Epithelial cell of prostate (primary cell): ENCODE measurements around the gene SEMA4C.
A peak's percentile ranks its signal among the peaks of the same experiment; 100 is the strongest.

Source experiments
- DNase-seq: peaks from one replicate; pipeline ENCODE4 v3.0.0-alpha.2; 2011; ENCODE audit warnings: low read depth, low spot score
- H3K27ac ChIP-seq: fragments of 450-650 bp; 2 replicates; pipeline ENCODE4 v1.5.1; 2017; ENCODE audit warnings: mild to moderate bottlenecking

SEMA4C gene

DNA sequence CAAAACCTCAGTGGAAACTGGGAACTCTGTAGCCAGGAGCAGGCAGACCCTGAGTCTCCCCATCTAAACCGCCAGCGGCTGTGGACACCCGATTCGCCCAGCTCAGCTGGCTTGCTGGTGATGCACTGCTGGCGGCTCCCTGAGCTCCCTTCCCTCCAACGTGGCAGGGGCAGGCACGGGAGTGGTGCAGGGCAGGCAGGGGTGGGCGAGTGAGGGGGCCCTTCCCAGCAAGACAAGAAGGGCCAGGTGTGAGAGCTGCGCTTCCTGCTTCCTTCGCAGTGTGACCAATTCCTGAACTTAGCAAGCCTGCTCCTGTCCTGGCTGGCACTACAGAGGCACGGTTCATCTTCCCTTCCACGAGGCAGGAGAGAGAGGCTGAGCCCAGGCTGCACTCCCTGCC lies 12.3 kb upstream of the SEMA4C start:
- H3K27ac ChIP-seq = peak overlapping the region; percentile 37
- no peak for DNase-seq

DNA sequence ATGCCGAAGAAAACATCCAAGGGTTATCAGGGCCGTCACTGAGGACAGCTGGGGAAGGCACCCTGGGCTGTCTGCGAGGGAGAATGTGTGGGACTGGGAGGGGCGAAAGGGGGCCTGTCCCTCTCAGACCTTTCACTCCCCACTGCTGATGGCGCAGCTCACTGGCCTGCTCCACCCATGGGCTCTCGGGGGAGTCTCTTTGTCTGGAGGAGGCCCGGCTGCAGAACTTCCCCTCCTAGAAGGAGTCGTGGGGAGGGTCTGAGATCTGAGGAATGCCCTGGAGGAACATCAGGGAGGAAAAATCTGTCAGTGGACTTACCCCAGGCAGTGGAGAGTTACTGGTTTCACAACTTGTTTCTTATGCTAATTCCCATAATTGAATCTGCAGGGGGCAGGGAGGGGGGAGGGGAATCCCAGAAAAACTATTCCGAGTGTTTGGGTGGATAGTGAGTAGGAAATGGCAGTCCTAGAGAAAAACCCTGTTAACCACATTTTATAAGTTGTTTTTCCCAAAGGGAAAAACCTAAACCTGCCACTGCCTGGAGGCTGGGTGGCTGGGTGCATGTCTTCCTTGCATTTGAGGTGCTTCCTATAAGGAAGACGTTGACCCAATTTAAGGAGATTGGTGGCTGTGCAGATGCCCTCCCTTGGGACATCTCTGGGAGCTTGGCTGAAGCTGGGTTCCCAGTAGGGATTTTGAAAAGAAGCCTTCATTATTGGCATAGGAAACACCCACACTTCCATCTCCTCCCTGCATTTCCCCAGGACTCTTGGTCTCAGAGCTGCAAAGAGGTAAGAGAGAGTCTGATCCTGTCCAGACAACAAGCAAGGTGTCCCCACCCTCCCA lies 11.7 kb upstream of the SEMA4C start:
- no peak overlapping the region for H3K27ac ChIP-seq
- DNase-seq = no peak

DNA sequence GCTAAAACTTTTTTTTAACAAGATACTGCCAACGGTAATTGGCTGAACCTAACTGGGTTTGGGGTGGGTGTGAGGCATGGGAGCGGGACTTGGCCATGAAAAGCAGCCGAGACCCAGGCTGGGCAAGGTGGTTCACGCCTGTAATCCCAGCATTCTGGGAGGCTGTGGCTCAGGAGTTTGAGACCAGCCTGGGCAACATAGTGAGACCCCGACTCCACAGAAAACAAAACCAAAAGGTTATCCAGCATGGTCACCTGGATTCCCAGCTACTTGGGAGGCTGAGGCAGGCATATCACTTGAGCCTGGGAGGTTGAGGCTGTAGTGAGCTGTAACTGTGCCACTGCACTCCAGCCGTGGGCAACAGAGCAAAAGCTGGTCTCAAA lies 11.0 kb upstream of the SEMA4C start:
- no peak overlapping the region for H3K27ac ChIP-seq
- no peak for DNase-seq

DNA sequence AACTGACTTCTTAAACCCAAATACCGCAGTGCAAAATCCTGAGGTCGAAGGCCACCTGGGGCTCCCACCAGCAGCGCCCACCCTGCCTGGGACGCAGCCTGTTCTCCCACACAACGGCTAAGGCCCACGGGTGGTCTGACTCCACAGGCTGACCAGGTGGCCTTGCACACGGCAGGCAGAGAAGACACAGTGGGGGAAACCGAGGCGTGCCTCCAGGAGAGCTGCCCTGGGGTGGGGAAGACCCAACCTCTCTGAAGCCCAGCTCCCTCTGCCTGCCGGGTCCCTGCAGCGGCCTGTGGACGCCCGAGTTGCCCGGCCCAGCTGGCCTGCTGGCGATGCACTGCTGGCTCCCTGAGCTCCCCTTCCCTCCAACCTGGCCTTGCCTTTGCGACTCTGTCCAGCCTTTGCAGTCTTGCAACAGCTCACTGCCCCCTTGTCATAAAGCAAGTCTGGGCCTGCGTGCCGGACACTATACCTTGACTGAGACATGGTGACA lies 9.7 kb upstream of the SEMA4C start:
- no peak overlapping the region for H3K27ac ChIP-seq
- DNase-seq = no peak

DNA sequence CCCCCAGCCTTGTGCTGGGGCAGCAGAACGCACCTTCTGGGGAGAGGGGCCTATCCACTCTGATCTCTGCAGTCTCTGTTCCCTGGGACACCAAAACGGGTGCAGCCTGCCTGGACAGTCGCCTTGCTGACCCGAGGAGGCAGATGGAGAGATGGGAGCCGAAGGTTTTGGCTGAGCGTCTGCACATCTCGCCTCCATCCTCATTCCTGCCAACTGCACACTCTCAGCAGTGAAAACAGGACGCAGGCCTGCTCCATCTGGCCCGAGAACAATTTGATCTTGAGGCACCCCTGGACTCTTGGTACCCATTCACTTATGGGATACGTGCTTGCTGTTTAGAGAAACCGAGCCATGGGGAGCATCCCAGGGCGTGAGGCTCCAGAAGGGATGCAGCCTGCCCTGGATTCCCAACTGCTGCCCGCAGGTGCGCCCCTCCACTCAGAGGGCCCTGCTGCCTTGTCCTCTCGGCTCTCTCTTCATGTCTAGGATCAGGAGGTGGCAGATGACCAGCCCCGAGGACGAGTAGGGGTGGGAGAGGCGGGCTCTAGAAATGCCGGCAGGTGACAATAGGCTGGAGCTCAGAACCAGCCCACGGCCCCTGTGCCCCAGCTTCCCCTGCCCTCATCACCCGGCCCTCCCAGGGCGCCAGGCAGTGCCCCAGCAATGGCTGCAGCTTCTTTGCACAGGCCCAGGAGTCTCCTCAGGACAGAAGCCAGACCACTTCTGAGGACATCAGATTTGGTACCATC lies 9.1 kb upstream of the SEMA4C start:
- no peak overlapping the region for H3K27ac ChIP-seq
- no peak for DNase-seq

DNA sequence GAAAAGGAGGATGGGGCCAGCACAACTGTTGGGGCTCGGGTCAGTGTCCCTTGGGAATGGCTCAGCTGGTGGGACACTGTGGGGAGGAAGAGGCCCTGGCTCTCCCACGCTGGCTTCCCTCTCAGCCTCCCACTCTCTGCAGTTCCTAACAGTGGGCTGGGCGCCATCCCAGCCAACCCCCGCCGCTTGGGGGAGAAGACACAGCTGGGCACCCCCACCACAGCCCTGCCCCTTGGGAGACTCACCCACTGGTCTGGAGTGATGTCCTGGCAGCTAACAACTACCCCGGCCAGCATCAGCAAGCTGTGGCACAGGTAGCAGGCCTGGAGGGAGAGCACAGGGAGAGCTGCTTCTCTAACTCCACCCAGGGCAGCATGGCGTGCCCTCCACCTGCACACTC lies 8.3 kb upstream of the SEMA4C start:
- DNase-seq = no peak
- H3K27ac ChIP-seq = no peak overlapping the region

DNA sequence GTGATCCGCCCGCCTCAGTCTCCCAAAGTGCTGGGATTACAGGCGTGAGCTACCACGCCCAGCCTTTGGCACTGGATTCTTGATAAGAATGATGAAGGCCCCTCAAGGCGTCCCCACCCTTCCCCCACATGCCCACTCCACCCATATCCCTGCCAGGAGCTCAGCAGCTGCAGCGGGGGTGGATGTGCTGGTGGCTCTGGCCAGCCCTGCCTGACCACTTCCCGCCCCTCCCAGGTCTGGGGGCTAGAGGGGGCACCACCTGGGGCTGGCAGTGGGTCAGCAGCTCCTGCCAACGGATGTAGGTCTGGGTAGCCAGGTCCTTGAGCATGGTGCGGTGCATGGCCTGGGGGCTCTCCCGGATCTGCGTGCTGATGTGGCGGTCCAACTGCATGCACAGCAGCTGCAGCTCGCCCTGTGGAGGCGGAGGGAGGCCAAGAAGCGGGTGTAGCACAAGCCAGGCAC lies 7.8 kb upstream of the SEMA4C start:
- no peak overlapping the region for H3K27ac ChIP-seq

DNA sequence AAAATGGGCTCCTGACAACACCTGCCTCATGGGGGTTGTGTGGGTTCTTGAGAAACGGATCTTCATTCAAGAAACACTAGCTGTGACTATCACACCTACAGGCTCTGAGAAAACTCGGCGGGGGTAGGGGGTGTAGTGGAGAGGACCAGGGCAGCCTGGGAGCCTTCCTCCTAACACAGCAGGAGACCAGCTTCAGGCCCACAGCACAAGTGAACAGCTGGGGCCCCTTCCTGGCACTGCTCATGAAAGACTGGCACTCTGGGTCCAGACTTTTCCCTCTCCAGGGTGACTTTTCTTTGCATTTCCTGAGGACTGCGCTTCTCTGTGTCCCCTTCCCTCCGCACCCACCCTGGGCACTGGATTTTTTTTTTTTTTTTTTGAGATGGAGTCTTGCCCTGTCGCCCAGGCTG lies 7.2 kb upstream of the SEMA4C start:
- H3K27ac ChIP-seq = no peak overlapping the region
- DNase-seq = no peak

More for the DNA sequence above, 7.8 kb upstream of the SEMA4C start:
- DNase-seq = no peak

DNA sequence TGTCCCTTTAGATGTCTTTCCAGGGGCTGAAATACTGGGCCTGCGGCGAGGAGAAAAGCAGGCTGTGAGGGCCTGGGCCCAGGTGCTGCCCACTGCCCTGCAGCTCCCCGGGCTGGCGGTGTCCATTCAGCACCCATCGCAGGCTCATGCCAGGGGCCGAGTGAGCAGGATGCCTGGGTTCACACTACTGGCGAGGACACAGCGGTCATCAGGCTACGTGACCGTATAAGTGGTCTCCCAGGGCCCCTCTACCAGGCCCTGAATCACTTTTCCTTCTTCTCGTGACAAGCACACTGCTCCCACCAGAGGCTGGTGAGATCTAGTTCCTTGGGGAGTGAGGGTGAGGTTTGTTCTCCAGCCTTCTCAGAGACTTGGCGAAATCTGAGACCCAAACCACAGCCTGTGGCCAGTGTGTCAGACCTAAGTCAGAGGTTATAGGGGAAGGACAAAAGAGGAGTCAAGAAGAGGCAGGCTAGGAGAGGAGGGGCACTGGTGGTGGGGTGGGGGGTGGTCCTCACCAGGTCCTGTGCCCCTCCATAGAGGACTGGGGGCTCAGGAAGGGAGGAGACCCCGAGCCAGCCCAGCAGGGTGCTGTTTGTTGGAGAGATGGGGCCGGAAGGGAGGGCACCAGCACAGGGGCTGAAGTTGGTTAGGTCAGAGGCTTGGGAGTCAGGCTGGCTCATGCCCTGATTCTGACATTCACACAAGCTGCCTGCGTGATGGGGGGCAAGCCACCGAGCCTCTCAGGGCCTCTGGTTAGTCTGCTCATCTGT lies 6.6 kb upstream of the SEMA4C start:
- no peak for DNase-seq
- H3K27ac ChIP-seq = no peak overlapping the region

DNA sequence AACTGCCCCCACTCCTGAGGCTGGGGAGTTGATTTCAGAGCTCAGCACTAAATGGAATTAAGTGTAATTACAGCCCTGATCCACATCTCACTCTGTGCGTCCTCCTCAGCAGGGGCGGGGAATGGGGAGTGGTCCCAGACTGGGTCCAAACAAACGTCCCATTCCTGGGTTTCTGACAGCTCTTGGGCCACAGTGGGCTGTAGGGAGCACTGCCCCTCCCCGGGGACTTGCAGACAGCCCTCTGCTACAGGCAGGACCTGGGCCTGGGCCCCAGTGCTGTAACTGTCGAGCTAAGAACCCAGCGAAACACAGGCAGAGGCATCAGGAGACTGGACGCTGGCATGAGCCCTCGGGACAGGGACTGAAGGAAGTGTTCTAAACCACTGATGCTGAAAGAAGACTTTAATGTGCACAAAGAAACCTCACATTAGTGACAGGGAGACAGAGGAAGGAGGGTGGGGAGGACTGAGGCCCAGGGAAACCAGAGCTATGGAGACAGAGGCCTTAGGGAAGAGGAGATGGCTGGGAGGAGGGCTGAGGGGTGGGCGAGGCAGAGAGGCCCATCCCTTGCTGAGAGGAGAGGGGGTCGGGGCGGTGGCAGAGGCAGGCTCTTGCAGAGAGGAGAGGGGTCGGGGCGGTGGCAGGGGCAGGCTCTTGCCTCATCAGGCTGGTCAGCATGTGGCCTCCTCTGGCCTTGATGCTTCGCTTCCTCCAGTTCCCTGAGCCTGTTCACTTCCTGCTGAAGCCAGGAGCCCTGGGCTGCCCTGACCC lies 5.8 kb upstream of the SEMA4C start:
- H3K27ac ChIP-seq = no peak overlapping the region
- no peak for DNase-seq

DNA sequence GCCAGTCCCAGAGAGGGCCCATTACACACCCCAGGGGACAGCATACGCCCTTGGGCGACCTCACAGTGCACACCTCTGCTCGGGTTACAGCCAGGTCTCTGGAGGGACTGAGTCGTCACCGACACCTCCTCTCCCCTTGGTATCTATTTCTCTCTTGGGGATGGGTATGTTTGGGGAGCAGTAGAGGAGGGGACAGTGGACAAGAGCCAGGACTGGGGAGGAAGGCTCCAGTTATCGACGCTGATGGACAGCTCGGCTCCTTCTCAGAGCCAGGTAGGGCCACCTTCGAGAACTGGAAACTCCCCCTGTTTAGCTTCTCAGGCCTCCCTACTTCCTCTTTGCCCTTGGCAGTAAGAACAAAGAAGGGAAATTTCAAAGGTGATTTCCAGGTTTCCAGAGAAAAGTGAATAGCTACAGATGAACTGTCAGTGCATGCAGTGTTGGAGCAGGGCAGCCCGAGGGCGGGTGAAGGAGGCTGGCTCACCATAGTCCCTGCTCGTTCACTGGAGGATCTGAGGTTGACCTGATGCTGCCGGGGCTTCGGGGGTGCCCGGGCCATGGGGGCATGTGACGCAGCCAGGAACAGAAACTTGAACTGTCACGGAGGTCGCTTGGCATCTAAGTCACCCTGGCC lies 4.4 kb upstream of the SEMA4C start:
- H3K27ac ChIP-seq = no peak overlapping the region

DNA sequence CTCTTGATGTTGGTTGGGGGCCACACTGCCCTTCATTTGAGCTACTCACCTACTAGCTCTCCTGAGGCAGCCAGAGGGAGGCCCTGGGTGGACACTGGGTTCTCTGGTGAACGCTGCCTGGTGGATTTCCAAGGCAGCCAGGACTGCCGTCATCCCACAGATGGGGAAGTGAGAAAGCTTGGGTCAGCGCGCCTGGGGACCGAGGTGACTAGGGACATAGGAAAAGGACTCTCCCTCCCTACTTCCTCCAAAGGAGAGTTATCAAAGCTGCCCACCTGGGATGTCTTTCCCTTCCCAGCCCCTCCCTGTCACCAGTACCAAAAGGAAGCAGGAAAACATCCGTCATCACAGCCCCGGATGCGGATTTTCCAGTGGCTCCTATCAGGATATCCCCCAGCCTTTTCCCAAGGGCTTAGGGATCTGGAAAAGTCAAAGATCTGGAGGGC lies 3.8 kb upstream of the SEMA4C start:
- no peak for DNase-seq
- no peak overlapping the region for H3K27ac ChIP-seq

More for the DNA sequence above, 4.4 kb upstream of the SEMA4C start:
- DNase-seq = no peak

DNA sequence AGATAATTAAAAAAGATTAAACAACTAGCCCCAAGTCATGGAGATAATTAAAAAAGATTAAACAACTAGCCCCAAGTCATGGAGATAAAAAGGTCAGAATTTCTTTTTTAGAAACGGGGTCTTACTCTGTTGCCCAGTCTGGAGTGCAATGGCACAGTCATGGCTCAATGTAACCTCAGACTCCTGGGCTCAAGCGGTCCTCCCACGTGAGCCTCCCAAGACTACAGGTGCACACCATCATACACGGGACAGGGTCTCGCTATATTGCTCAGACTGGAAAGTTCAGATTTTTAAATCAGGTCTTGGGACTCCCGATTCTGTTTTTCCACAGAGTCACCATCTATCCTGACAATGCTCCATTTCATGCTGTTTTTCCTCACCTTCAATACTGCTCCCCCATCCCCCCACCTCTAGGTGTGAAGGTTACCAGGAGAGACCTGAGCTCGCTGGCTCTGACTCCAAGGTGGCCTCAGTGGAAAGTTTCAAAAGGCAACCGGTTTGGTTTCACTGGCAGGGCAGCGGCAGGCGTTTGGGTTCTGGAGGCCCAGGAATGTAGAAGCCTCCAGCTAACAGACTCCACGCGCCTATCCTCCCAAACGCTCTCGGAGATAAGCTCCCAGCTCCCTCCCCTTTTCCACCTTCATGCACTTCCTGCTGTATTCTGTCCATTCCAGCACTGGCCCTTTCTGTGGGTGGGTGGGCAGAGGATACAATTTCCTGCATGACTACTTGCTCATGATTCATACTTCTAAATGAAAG lies 2.9 kb upstream of the SEMA4C start:
- DNase-seq = no peak
- H3K27ac ChIP-seq = no peak overlapping the region

DNA sequence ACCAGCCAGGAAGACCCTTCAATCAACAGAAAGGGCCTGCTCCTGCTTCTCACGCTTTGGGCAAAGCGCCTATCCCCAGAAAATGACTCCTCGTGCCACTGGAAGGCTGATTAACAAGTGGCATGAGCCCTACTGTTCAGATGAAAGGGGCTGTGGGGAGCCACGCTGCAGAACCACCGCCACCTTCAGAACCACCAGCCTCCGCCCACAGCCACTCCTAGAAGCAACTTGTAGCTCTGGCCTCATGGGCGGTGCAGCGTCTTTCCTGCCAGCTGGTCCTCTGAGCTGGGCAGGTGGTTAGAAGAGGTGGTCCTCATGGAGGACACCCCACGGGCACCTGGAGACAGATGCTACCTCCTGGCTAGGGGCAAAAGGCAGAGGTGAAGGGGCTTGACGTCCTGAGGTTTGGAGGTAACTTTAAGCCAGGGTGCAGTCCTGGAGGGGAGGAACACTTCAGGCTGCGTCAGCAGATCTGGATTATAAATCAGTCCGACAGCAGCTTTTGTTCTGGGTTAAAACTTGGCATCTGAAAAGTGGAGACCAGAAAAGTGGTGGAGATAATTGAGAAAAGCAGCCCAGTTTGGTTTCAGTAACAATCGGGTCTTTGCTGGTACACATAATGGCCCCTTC lies 861 bp upstream of the SEMA4C start:
- no peak for DNase-seq

DNA sequence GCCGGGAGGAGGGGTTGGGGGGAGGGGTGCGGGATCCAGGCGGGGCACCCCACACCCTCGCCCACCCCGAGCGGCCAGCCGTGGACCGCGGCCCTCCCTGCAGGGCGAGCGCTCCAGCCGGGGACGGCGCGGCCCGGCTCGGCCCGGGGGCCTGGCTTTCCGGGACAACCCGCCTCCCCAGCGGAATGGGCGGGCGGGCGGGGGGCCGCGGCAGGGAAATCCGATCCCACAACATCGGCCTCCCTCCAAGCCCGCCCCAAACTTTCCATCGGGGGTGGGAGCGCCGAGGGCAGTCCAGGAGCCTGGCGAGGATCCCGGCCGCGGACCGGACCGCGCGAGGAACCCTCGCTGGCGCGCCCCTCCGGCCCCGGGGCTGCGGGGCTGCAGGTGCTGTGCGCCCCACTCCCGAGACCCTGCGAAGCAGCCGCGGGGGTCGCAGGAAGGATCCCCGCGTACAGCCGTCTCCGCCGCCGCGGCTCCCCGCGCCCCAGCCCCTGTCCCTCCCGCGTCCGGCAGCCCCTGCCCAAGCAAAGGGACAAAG lies 529 bp downstream of the SEMA4C start:
- no peak for DNase-seq
- peak overlapping the region; percentile 75 for H3K27ac ChIP-seq

More for the DNA sequence above, 861 bp upstream of the SEMA4C start:
- H3K27ac ChIP-seq = peak overlapping the region; percentile 75

DNA sequence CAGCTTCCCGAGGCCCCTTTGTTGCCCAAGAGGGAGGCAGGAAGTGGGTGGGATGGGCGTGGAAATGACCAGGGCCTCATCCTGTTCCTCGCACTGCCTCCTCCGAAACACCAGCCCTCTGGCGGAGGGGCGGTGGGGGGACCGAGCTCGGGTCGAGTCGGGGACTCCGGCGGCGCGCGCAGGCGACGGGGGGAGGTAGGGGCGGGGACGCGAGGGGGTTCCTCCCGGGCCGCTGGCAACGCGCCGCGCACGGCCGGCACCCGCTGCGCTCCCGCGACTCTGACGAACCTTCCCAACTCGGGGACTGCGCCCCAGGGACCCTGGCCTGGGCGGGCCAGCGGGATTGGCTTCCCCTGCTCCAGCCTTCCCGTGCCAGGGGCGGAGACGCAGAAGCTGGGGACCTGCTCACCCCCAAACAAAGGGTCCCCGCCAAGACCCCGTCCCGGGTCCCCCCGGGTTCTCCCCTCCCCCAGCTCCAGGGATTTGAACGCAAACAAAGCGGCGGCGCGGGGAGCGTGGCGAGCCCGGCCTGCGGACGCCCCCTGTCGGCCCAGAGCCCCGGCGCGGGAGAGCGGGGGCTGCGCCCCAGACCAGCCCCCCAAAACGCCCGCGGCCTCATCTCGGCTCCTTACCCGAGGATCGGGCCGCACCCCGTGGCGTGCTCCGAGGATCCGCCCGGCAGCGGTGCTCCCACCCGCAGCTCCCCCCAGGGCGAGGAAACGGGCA lies 1.2 kb downstream of the SEMA4C start:
- DNase-seq = no peak
- peak overlapping the region; percentile 75 for H3K27ac ChIP-seq
